MCF 10A (cell line): ENCODE measurements around the gene CMTM4. TPM values are rescaled to one million over a fixed set of nuclear protein-coding genes. Genes with fewer than 3 reads are reported as not detected.

Experiments used
- BruUV-seq: library from RNA; stranded (reverse); fragments of 400-500 nt; replicated peaks from 2 replicates; lab custom pipeline; 2021; lab: Mats Ljungman, UMichigan
- CTCF ChIA-PET: fragments of 300-600 bp; sonication (Branson Sonifier 250); formaldehyde crosslinking; extraction: SDS; loops from one replicate; lab custom pipeline; 2021; ENCODE audit warnings: antibody characterized with exemption, inconsistent platforms; lab: Yijun Ruan, JAX
- POLR2A ChIA-PET: fragments of 300-600, 350-650 bp; sonication (Branson Sonifier 250); formaldehyde crosslinking; extraction: SDS; loops from one replicate; lab custom pipeline; 2020; ENCODE audit warnings: antibody characterized with exemption, inconsistent platforms; lab: Yijun Ruan, JAX
- DNase-seq: peaks from one replicate; pipeline ENCODE4 v3.0.0-alpha.2; 2018; ENCODE audit not compliant: unreplicated experiment
- H3K27ac Mint-ChIP-seq: one replicate; pipeline ENCODE4 v1.8.0; 2022; ENCODE audit warnings: mild to moderate bottlenecking, low read depth, mixed read lengths; ENCODE audit not compliant: unreplicated experiment
- H3K27me3 Mint-ChIP-seq: one replicate; pipeline ENCODE4 v1.8.0; 2022; ENCODE audit warnings: mixed read lengths; ENCODE audit not compliant: insufficient read depth, unreplicated experiment
- H3K36me3 Mint-ChIP-seq: one replicate; pipeline ENCODE4 v1.8.0; 2022; ENCODE audit warnings: mild to moderate bottlenecking, moderate library complexity, mixed read lengths; ENCODE audit not compliant: insufficient read depth, unreplicated experiment
- H3K4me1 Mint-ChIP-seq: one replicate; pipeline ENCODE4 v1.8.0; 2022; ENCODE audit warnings: mixed read lengths; ENCODE audit not compliant: insufficient read depth, unreplicated experiment
- H3K4me3 Mint-ChIP-seq: one replicate; pipeline ENCODE4 v1.8.0; 2022; ENCODE audit warnings: mild to moderate bottlenecking, moderate library complexity, mixed read lengths; ENCODE audit not compliant: unreplicated experiment
- H3K9me3 Mint-ChIP-seq: one replicate; pipeline ENCODE4 v1.8.0; 2022; ENCODE audit warnings: mixed read lengths; ENCODE audit not compliant: unreplicated experiment
- CTCF ChIP-seq: fragments of 200-600 bp; IDR thresholded peaks from one replicate; pipeline ENCODE4 v1.8.0; 2022; ENCODE audit warnings: antibody characterized with exemption, mild to moderate bottlenecking; ENCODE audit not compliant: unreplicated experiment
- intact Hi-C: fragments of 100-400 bp; cut with micrococcal nuclease; formaldehyde crosslinking; loops from 2 replicates; pipeline ENCODE4 v1.14.1; 2022
- total RNA-seq: library from RNA; stranded (reverse); gene quantifications from 2 replicates; pipeline ENCODE4 v1.2.3, GENCODE V29; 2022

Gene CMTM4
- total RNA-seq, 1 experiment from 2014 or later, result 27.2 TPM

- POLR2A ChIA-PET, result interaction anchor here (1.0 kb wide), 1 partner anchor 23 kb away, joined by 4 read pairs; no protein-coding TSS in a partner anchor
- intact Hi-C loops, result no loop called here
- H3K27me3 Mint-ChIP-seq, result no peaks in the 10 kb centered on the region
- no peak for TF ChIP-seq CTCF
- H3K36me3 Mint-ChIP-seq, result no peaks in the 10 kb centered on the region
- no peak overlapping the region for H3K27ac Mint-ChIP-seq
- CTCF ChIA-PET, result interaction anchor here (1.3 to 1.6 kb wide), 2 partner anchors 12 to 169 kb away, joined by 3 read pairs; no protein-coding TSS in a partner anchor
- no peak for DNase-seq
- no TSS peak for BruUV-seq
- no peaks in the 10 kb centered on the region for H3K9me3 Mint-ChIP-seq
- peaks cover 15% of the 10 kb centered on the region for H3K4me1 Mint-ChIP-seq
- H3K4me3 Mint-ChIP-seq, result no peak overlapping the region
These were observed 120.2 kb downstream of the CMTM4 start for GRCh38 chr16:66576296-66576695.

- Mint-ChIP-seq H3K9me3 (no peaks in the 10 kb centered on the region), H3K27ac (no peak overlapping the region), H3K4me3 (no peak overlapping the region), H3K36me3 (no peaks in the 10 kb centered on the region), H3K4me1 (peaks cover 6% of the 10 kb centered on the region), H3K27me3 (no peaks in the 10 kb centered on the region)
- BruUV-seq, result no TSS peak
- DNase-seq, result no peak
- ChIA-PET POLR2A (interaction anchor here (1.6 kb wide), 1 partner anchor 22 kb away, joined by 3 read pairs; the partner anchor contains the start of gene CKLF), CTCF (interaction anchor here (0.6 to 2.8 kb wide), 6 partner anchors 11 to 170 kb away, joined by 3 to 11 read pairs (median 3); no protein-coding TSS in a partner anchor)
- TF ChIP-seq CTCF, result no peak
- intact Hi-C loops, result no loop called here
These were observed 121.5 kb downstream of the CMTM4 start for GRCh38 chr16:66575060-66575459.

GRCh38 chr16:66574531-66574930, 122.0 kb downstream of the CMTM4 start:
- TF ChIP-seq CTCF, result no peak
- Mint-ChIP-seq H3K9me3 (no peaks in the 10 kb centered on the region), H3K27ac (no peak overlapping the region), H3K4me1 (peaks cover 9% of the 10 kb centered on the region), H3K36me3 (no peaks in the 10 kb centered on the region), H3K4me3 (no peak overlapping the region), H3K27me3 (no peaks in the 10 kb centered on the region)
- BruUV-seq, result no TSS peak
- DNase-seq, result no peak
- intact Hi-C loops, result no loop called here
- ChIA-PET CTCF (interaction anchor here (0.8 to 2.8 kb wide), 5 partner anchors 10 to 218 kb away, joined by 3 to 11 read pairs (median 4); no protein-coding TSS in a partner anchor), POLR2A (interaction anchor here (1.6 kb wide), 1 partner anchor 22 kb away, joined by 3 read pairs; the partner anchor contains the start of gene CKLF)

- Mint-ChIP-seq H3K36me3 (no peaks in the 10 kb centered on the region), H3K4me3 (no peak overlapping the region), H3K9me3 (no peaks in the 10 kb centered on the region), H3K27me3 (no peaks in the 10 kb centered on the region), H3K27ac (no peak overlapping the region), H3K4me1 (peaks cover 13% of the 10 kb centered on the region)
- no peak for TF ChIP-seq CTCF
- no TSS peak for BruUV-seq
- DNase-seq, result no peak
- POLR2A ChIA-PET, result interaction anchor here (0.6 to 1.6 kb wide), 2 partner anchors 21 to 62 kb away, joined by 3 read pairs; partner anchors contain the start of gene CKLF
- CTCF ChIA-PET, result interaction anchor here (0.6 to 2.8 kb wide), 5 partner anchors 9 to 217 kb away, joined by 3 to 11 read pairs (median 4); no protein-coding TSS in a partner anchor
- intact Hi-C loops, result no loop called here
These were observed 122.5 kb downstream of the CMTM4 start for GRCh38 chr16:66574081-66574480.
